Stomach (tissue), 9 donors: Measurements from ENCODE around the gene PSME3IP1. TPM values are rescaled to one million over a fixed set of nuclear protein-coding genes. Genes with fewer than 3 reads are reported as not detected.

Experiments used
- DNase-seq, 2 donors: peaks; one replicate each; pipeline versions ENCODE4 v3.0.0 to v3.0.0-alpha.2; 2013 to 2019
- H3K27ac ChIP-seq, 5 donors: fragments of 200-600 bp in 4 of 5; sonication (generic) in 4 of 5; one replicate each; pipeline ENCODE4 v1.5.1; 2013 to 2019; ENCODE audit warnings: mild to moderate bottlenecking in 1 of 5, moderate library complexity in 1 of 5
- H3K27me3 ChIP-seq, 3 donors: fragments of 200-600 bp; sonication (generic); one replicate each; pipeline ENCODE4 v1.5.1; 2017 to 2019; ENCODE audit warnings: mixed run types in 1 of 3
- H3K36me3 ChIP-seq, 4 donors: fragments of 200-600 bp; sonication (generic); 1 replicate in 3 of 4; 2 replicates in 1 of 4; pipeline ENCODE4 v1.5.1; 2016 to 2019
- H3K4me1 ChIP-seq, 4 donors: fragments of 200-600 bp; sonication (generic); one replicate each; pipeline ENCODE4 v1.5.1; 2016 to 2019
- H3K4me3 ChIP-seq, 4 donors: fragments of 200-600 bp; sonication (generic) in 3 of 4; one replicate each; pipeline ENCODE4 v1.5.1; 2016 to 2019; ENCODE audit warnings: mild to moderate bottlenecking in 1 of 4
- H3K9me3 ChIP-seq, 4 donors: fragments of 200-600 bp; sonication (generic); one replicate each; pipeline ENCODE4 v1.5.1; 2016 to 2019
- EP300 ChIP-seq: sonication (generic); formaldehyde crosslinking; IDR thresholded peaks from one replicate; pipeline ENCODE4 v1.6.1; 2017; ENCODE audit warnings: antibody characterized with exemption
- POLR2A ChIP-seq, 4 donors: fragments of 450-650 bp; IDR thresholded peaks; one replicate each; pipeline ENCODE4 v1.6.1; 2016; ENCODE audit warnings: antibody characterized with exemption in 4 of 4, control low read depth in 2 of 4, mild to moderate bottlenecking in 1 of 4, moderate library complexity in 1 of 4
- POLR2AphosphoS5 ChIP-seq, 3 donors: sonication (generic); formaldehyde crosslinking; IDR thresholded peaks; one replicate each; pipeline ENCODE4 v1.6.1; 2016; ENCODE audit warnings: antibody characterized with exemption in 3 of 3
- WGBS, 5 donors: extraction: QIAGEN DNeasy Blood & Tissue Kit in 3 of 5; methylation state at CpG; one replicate each; pipeline versions ENCODE4 v1.1.5 to v1.1.7; 2013 to 2018; 5-methylcytosine and 5-hydroxymethylcytosine counted together
- intact Hi-C: fragments of 100-400 bp; cut with DNase I; formaldehyde crosslinking; loops from one replicate; pipeline ENCODE4 v1.15.1; 2023; ENCODE audit warnings: low total_unique reads
- polyA plus RNA-seq, 3 donors: library from polyadenylated mRNA; stranded (reverse); fragments of 200-250 nt; gene quantifications; one replicate each; pipeline ENCODE4 v1.2.3, GENCODE V29; 2013
- total RNA-seq, 5 donors: library from RNA; depleted of rRNA; stranded (reverse); fragments of >200 nt; gene quantifications; one replicate each; pipeline versions ENCODE4 v1.1.0 to v1.2.3, GENCODE V29; 2014 to 2016
- TF ChIP-seq, protein P1 (sequence below), 7 experiments: fragments of 450-650 bp in 4 of 7; fragments of 200-600 bp in 3 of 7; sonication (generic) in 3 of 7; IDR thresholded peaks; one replicate each; pipeline ENCODE4 v1.5.1; 2016 to 2019; ENCODE audit warnings: antibody characterized with exemption in 7 of 7, control low read depth in 2 of 7, mild to moderate bottlenecking in 1 of 7
- donor health status: healthy with polysubstance abuse.
- donor health status: Bipolar disorder and iron deficiency.
- donor health status: healthy.

Gene PSME3IP1
- total and polyA plus RNA-seq, 8 donors = 37.4 to 104 (median 63.4) TPM

DNA sequence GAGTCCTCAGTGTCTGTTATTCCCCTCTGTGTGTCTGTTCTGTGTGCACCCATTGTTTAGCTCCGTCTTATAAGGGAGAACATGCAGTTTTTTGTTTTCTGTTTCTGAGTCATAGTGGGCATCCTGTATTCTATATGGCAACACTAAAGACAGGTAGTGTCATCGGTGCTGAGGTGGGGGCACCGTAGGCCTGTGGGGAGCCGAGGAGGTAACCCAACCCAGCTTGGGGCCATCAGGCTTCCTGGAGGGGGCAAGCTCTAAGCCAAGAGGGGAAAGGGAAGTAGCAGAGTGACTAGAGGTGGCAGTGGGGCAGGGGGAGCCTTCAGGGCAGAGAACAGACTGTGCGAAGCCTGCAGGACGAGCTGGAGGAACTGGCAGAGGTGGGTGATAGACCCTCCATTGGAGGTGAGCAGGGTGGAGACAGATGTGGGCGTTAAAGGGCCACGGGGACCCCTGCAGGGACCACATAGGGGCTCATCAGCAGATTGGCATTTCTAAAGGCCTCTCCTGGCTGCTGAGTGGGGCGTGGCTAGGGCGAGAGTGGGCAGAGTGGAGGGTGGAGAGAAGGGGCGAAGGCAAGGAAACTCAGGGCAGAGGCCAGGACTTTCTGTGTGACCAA lies 57.0 kb downstream of the PSME3IP1 start:
- H3K27me3 ChIP-seq = no peaks in the 10 kb centered on the region
- no peaks in the 10 kb centered on the region for H3K4me1 ChIP-seq
- TF ChIP-seq POLR2AphosphoS5 (IDR thresholded peaks at IDR 0.05) (no peak), POLR2A (IDR thresholded peaks at IDR 0.05) (no peak), EP300 (no peak)
- TF ChIP-seq, protein P1, sequence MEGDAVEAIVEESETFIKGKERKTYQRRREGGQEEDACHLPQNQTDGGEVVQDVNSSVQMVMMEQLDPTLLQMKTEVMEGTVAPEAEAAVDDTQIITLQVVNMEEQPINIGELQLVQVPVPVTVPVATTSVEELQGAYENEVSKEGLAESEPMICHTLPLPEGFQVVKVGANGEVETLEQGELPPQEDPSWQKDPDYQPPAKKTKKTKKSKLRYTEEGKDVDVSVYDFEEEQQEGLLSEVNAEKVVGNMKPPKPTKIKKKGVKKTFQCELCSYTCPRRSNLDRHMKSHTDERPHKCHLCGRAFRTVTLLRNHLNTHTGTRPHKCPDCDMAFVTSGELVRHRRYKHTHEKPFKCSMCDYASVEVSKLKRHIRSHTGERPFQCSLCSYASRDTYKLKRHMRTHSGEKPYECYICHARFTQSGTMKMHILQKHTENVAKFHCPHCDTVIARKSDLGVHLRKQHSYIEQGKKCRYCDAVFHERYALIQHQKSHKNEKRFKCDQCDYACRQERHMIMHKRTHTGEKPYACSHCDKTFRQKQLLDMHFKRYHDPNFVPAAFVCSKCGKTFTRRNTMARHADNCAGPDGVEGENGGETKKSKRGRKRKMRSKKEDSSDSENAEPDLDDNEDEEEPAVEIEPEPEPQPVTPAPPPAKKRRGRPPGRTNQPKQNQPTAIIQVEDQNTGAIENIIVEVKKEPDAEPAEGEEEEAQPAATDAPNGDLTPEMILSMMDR (IDR thresholded peaks at IDR 0.05) = no peak
- no peak for DNase-seq
- H3K36me3 ChIP-seq = peaks cover 0 to 15% (median 7%) of the 10 kb centered on the region in 4 donors
- no peaks in the 10 kb centered on the region for H3K9me3 ChIP-seq
- 81 to 86% (median 84%) methylated on average over 11 of the region's 11 CpGs for WGBS, 5 donors
- no peak overlapping the region for H3K27ac ChIP-seq
- no peak overlapping the region for H3K4me3 ChIP-seq
- intact Hi-C loops = no loop called here

DNA sequence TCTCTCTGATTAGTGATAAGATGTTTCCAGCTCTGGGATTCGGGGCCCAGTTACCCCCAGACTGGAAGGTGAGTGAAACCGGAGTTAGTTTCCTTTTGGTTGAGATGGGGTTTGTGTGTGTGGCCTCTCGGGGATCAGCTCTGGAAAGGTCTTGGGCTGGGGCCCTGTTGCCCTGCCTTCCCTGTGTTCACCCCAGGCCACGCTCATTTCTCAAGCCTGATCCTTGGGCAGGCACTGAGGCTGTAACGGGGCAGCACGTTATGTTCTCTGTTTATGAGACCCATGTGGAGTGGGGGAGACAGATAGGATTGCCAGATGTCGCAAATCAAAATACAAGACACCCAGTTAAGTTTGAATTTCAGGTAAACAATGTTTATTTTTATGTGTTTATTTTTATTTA lies 58.0 kb downstream of the PSME3IP1 start:
- H3K4me3 ChIP-seq = no peak overlapping the region
- DNase-seq = no peak
- WGBS, 5 donors = 92 to 97% (median 95%) methylated on average over 7 of the region's 7 CpGs
- intact Hi-C loops = no loop called here
- no peaks in the 10 kb centered on the region for H3K9me3 ChIP-seq
- H3K27me3 ChIP-seq = no peaks in the 10 kb centered on the region
- no peaks in the 10 kb centered on the region for H3K4me1 ChIP-seq
- peaks cover 0 to 23% (median 10%) of the 10 kb centered on the region in 4 donors for H3K36me3 ChIP-seq
- TF ChIP-seq, protein P1 (IDR thresholded peaks at IDR 0.05) = no peak
- TF ChIP-seq EP300 (no peak), POLR2A (IDR thresholded peaks at IDR 0.05) (no peak), POLR2AphosphoS5 (IDR thresholded peaks at IDR 0.05) (no peak)
- no peak overlapping the region for H3K27ac ChIP-seq

DNA sequence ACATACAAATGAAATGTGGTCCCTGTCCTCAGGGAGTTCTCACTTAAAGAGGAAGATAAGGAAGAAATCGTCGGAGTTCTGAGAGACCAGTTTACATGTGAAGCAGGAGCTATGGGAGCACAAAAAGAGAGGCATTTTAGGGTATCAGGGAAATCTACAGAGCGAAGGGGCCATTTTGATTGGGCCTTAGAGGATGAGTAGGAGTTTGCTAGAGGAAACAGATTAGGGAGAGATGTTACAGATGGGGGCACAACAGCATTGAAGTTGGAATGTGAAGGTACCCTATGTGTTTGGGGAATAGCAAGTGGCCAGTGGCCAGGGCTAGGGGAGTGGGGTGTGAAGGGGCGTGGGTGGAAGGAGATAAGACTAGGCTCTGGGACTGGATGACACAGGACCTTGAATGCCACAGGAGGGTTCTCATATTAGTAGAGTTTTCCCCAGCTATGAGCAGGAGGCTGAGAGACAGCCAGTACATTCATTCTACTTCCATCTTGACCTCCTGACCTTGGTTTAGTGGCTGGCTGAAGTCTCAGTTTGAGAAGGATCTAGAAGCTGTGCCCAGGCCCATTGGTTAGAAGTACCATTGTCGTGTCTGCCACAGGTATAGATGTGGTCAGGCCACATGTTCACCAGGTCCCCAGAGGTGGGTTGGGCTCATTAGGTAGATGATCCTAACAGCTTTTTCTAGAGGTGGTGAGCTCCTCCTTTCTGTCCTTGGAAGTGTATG lies 58.6 kb downstream of the PSME3IP1 start:
- TF ChIP-seq, protein P1 (IDR thresholded peaks at IDR 0.05) = no peak
- no peak for TF ChIP-seq POLR2AphosphoS5 (IDR thresholded peaks at IDR 0.05)
- Histone ChIP-seq H3K4me3 (no peak overlapping the region), H3K27me3 (no peaks in the 10 kb centered on the region), H3K27ac (no peak overlapping the region), H3K9me3 (no peaks in the 10 kb centered on the region), H3K36me3 (peaks cover 0 to 25% (median 12%) of the 10 kb centered on the region in 4 donors), H3K4me1 (no peaks in the 10 kb centered on the region)
- intact Hi-C loops = no loop called here
- no peak for DNase-seq
- 89 to 96% (median 93%) methylated on average over 5 of the region's 5 CpGs for WGBS, 5 donors

DNA sequence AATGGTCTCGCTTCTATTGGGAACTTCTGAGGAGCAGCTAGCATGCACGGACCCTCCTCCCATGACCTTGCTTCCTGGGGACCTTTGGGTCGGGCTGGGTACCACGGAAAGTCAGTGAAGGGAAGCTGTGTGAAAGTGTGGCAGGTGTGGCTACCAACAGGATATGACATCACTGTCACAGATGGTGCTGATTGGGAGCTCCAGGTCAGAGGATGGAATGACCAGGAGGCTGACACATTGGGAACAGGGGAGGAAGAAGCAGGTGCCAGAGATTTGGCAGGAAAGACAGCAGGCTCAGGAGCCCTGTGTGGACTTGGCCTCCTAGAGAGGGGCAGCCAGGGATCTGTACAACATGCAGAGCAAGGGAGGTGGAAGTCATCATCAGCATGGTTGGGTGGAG lies 59.4 kb downstream of the PSME3IP1 start:
- no peak overlapping the region for H3K4me3 ChIP-seq
- H3K27ac ChIP-seq = no peak overlapping the region
- H3K27me3 ChIP-seq = no peaks in the 10 kb centered on the region
- peaks cover 0 to 33% (median 20%) of the 10 kb centered on the region in 4 donors for H3K36me3 ChIP-seq
- TF ChIP-seq POLR2AphosphoS5 (IDR thresholded peaks at IDR 0.05) (no peak), POLR2A (IDR thresholded peaks at IDR 0.05) (no peak), EP300 (no peak)
- TF ChIP-seq, protein P1 (IDR thresholded peaks at IDR 0.05) = no peak
- 74 to 97% (median 89%) methylated on average over 4 of the region's 4 CpGs for WGBS, 5 donors
- DNase-seq = no peak
- intact Hi-C loops = no loop called here
- no peaks in the 10 kb centered on the region for H3K4me1 ChIP-seq
- no peaks in the 10 kb centered on the region for H3K9me3 ChIP-seq
